Osteoblast (primary cell): ENCODE data around the gene RSPO3. TPM values are rescaled to one million over a fixed set of nuclear protein-coding genes. Genes with fewer than 3 reads are reported as not detected.

Experiments
- DNase-seq: peaks from one replicate; pipeline ENCODE4 v3.0.0; 2011; ENCODE audit warnings: low spot score, mixed read lengths; ENCODE audit not compliant: insufficient read length; ENCODE audit errors: missing footprints
- H2AFZ ChIP-seq: 2 replicates; pipeline ENCODE4 v1.6.0; 2011; ENCODE audit warnings: mild to moderate bottlenecking, low read length
- H3K27ac ChIP-seq: 2 replicates; pipeline ENCODE4 v1.5.1; 2011; ENCODE audit warnings: mild to moderate bottlenecking, low read depth, low read length, moderate library complexity
- H3K27me3 ChIP-seq: 2 replicates; pipeline ENCODE4 v1.6.0; 2012; ENCODE audit warnings: mild to moderate bottlenecking, control low read depth, inconsistent platforms, low read length, moderate library complexity; ENCODE audit not compliant: insufficient read depth
- H3K36me3 ChIP-seq: 2 replicates; pipeline ENCODE4 v1.5.1; 2011; ENCODE audit warnings: mild to moderate bottlenecking, low read length, control low read depth, moderate library complexity; ENCODE audit not compliant: insufficient read depth
- H3K4me1 ChIP-seq: 2 replicates; pipeline ENCODE4 v1.5.1; 2011; ENCODE audit warnings: mild to moderate bottlenecking, low read length, control low read depth, moderate library complexity; ENCODE audit not compliant: insufficient read depth
- H3K4me2 ChIP-seq: 2 replicates; pipeline ENCODE4 v1.6.0; 2011; ENCODE audit warnings: mild to moderate bottlenecking, low read length; ENCODE audit not compliant: insufficient read depth
- H3K4me3 ChIP-seq: fragments of 200-600 bp; sonication (generic); 3 replicates; pipeline ENCODE4 v1.5.1; 2012; ENCODE audit warnings: mild to moderate bottlenecking, low read length, inconsistent platforms; ENCODE audit not compliant: insufficient read depth
- H3K79me2 ChIP-seq: 2 replicates; pipeline ENCODE4 v1.6.0; 2012; ENCODE audit warnings: mild to moderate bottlenecking, low read length, control low read depth, inconsistent platforms; ENCODE audit not compliant: insufficient read depth
- H3K9me3 ChIP-seq: 2 replicates; pipeline ENCODE4 v1.5.1; 2011; ENCODE audit warnings: low read depth, low read length, control low read depth
- H4K20me1 ChIP-seq: 2 replicates; pipeline ENCODE4 v1.6.0; 2012; ENCODE audit warnings: mild to moderate bottlenecking, low read length, control low read depth; ENCODE audit not compliant: insufficient read depth
- CTCF ChIP-seq: IDR thresholded peaks from 2 replicates; pipeline ENCODE4 v1.5.1; 2011; ENCODE audit warnings: mild to moderate bottlenecking, low read depth, low read length, moderate library complexity; ENCODE audit errors: extremely low read depth
- total RNA-seq: library from RNA; depleted of rRNA; stranded (reverse); fragments of >200 nt; gene quantifications from 2 replicates; pipeline ENCODE4 v1.2.3, GENCODE V29; 2012

Gene RSPO3
- total RNA-seq, 1 donor = 1.8 TPM

- Histone ChIP-seq H3K9me3 (no peaks in the 10 kb centered on the region), H4K20me1 (no peaks in the 10 kb centered on the region), H3K4me2 (no peak overlapping the region), H3K4me3 (no peak overlapping the region), H3K36me3 (no peaks in the 10 kb centered on the region), H3K79me2 (no peaks in the 10 kb centered on the region), H3K27me3 (no peaks in the 10 kb centered on the region), H3K27ac (peak overlapping the region; percentile 8), H3K4me1 (peaks cover 30% of the 10 kb centered on the region), H2AFZ (no peak overlapping the region)
- TF ChIP-seq CTCF = no peak
- no peak for DNase-seq
Observed at GRCh38 chr6:127176146-127176545, 57.7 kb downstream of the RSPO3 start.

DNA sequence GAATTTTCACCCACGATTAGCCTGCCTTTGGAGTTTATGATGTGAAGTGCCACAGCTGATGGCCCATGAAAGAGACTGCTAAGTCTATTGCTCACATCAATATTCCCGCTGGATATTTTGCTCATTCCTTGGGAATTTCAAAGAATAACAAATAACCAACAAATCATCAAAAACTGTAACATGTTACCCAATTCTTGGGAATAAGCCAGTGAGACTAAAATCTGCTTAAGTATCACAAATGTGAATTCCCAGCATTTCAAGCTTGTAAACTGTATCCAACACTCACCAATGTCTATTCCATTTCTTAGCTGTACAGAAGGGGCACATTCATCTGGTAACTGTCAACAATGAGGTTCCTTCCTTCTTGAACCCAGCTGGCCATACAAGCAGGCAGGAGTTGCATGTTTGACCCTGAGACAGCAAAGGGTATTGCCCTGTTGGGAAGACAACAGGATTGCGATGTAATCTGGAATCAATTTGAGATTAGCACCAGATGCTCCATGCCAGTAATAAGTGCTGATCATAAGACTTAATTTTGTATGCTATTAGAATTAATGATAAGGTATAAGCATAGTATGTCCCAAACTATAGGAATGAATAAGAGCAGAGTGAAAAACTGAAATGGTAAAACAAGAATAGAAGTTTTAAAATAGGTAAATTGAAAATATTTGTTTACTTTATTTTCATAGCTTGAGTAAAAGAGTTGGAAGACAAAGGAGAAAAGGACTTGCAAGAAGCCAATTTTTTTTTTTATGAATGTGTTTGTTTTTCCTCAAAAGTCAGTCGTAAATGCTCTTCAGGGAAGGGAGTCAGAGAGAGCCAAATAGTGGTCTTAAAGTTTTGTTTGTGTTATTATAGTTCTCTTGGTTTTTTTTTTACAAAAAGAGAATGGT, 58.8 kb downstream of the RSPO3 start:
- H4K20me1 ChIP-seq = no peaks in the 10 kb centered on the region
- no peaks in the 10 kb centered on the region for H3K79me2 ChIP-seq
- H3K4me1 ChIP-seq = peaks cover 30% of the 10 kb centered on the region
- peak overlapping the region; percentile 8 for H3K27ac ChIP-seq
- H3K27me3 ChIP-seq = no peaks in the 10 kb centered on the region
- H3K36me3 ChIP-seq = no peaks in the 10 kb centered on the region
- no peak for DNase-seq
- no peak overlapping the region for H3K4me3 ChIP-seq
- H3K4me2 ChIP-seq = peak overlapping the region; percentile 45
- no peak for TF ChIP-seq CTCF
- H3K9me3 ChIP-seq = no peaks in the 10 kb centered on the region
- H2AFZ ChIP-seq = no peak overlapping the region

GRCh38 chr6:127177923-127178231, 59.4 kb downstream of the RSPO3 start:
- Histone ChIP-seq H3K4me3 (no peak overlapping the region), H3K4me1 (peaks cover 35% of the 10 kb centered on the region), H3K4me2 (no peak overlapping the region), H4K20me1 (no peaks in the 10 kb centered on the region), H2AFZ (no peak overlapping the region), H3K9me3 (no peaks in the 10 kb centered on the region), H3K27ac (no peak overlapping the region), H3K79me2 (no peaks in the 10 kb centered on the region), H3K36me3 (no peaks in the 10 kb centered on the region), H3K27me3 (no peaks in the 10 kb centered on the region)
- no peak for TF ChIP-seq CTCF
- no peak for DNase-seq

DNA sequence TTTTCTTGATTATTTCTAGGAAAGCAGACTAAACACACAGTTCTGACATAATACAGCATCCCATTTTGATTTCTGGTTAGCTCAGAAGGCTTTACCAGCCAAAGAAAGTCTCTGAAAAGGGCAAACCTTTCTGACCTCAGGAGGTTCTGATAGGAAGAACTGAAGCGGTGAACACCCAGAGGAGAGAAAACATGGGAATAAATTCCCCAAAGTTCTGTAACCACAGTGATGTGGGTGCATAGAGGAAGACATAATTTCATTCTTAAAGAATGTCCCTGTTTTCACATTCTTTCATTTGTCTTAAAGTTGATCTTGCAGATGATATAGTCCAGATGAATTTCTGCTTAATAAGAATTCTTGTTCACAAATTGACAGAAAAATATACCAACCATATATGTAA, 60.3 kb downstream of the RSPO3 start:
- Histone ChIP-seq H3K27me3 (no peaks in the 10 kb centered on the region), H2AFZ (peak overlapping the region; percentile 14), H4K20me1 (no peaks in the 10 kb centered on the region), H3K4me2 (no peak overlapping the region), H3K79me2 (no peaks in the 10 kb centered on the region), H3K36me3 (no peaks in the 10 kb centered on the region), H3K9me3 (no peaks in the 10 kb centered on the region), H3K27ac (peak overlapping the region; percentile 29), H3K4me3 (no peak overlapping the region), H3K4me1 (peaks cover 40% of the 10 kb centered on the region)
- DNase-seq = no peak
- TF ChIP-seq CTCF = no peak
